GM23338 (cell line): ENCODE data around the gene HMCN2. TPM values are rescaled to one million over a fixed set of nuclear protein-coding genes. Genes with fewer than 3 reads are reported as not detected.

Experiments
- ATAC-seq: fragments of 200-7000 bp; cut with Tn5 transposase; 3 replicates; pipeline ENCODE4 v1.9.1; 2020
- DNase-seq: peaks from one replicate; pipeline ENCODE4 v3.0.0-alpha.2; 2015; ENCODE audit warnings: low spot score
- H2AFZ ChIP-seq: fragments of 200-600 bp; sonication (generic); 2 replicates; pipeline ENCODE4 v1.8.0; 2016; ENCODE audit warnings: antibody characterized with exemption, mild to moderate bottlenecking, moderate library complexity
- H3F3A ChIP-seq: fragments of 200-600 bp; sonication (generic); replicated peaks from 2 replicates; pipeline ENCODE4 v1.8.0; 2017; ENCODE audit warnings: antibody characterized with exemption, mixed run types, low read depth
- H3K27ac ChIP-seq: fragments of 200-600 bp; sonication (generic); 2 replicates; pipeline ENCODE4 v1.6.1; 2016; ENCODE audit warnings: low read depth
- H3K27me3 ChIP-seq: fragments of 200-600 bp; sonication (generic); 2 replicates; pipeline ENCODE4 v1.8.0; 2016; ENCODE audit warnings: mild to moderate bottlenecking, mixed run types, moderate library complexity; ENCODE audit not compliant: insufficient read depth
- H3K36me3 ChIP-seq: fragments of 200-600 bp; sonication (generic); 2 replicates; pipeline ENCODE4 v1.8.0; 2016; ENCODE audit warnings: mild to moderate bottlenecking; ENCODE audit not compliant: insufficient read depth
- H3K4me1 ChIP-seq: fragments of 200-600 bp; sonication (generic); 2 replicates; pipeline ENCODE4 v1.8.0; 2016; ENCODE audit warnings: mild to moderate bottlenecking, moderate library complexity; ENCODE audit not compliant: insufficient read depth
- H3K4me2 ChIP-seq: fragments of 200-600 bp; sonication (generic); 2 replicates; pipeline ENCODE4 v1.7.1; 2017; ENCODE audit warnings: mixed run types
- H3K4me3 ChIP-seq: fragments of 200-600 bp; sonication (generic); 2 replicates; pipeline ENCODE4 v1.6.1; 2016; ENCODE audit warnings: mixed run types
- H3K79me2 ChIP-seq: fragments of 200-600 bp; sonication (generic); replicated peaks from 2 replicates; pipeline ENCODE4 v1.8.0; 2017; ENCODE audit warnings: mild to moderate bottlenecking; ENCODE audit not compliant: insufficient read depth
- H3K9me2 ChIP-seq: fragments of 200-600 bp; sonication (generic); 2 replicates; pipeline ENCODE4 v1.8.0; 2017; ENCODE audit not compliant: insufficient read depth
- H4K20me1 ChIP-seq: fragments of 200-600 bp; sonication (generic); replicated peaks from 2 replicates; pipeline ENCODE4 v1.8.0; 2017; ENCODE audit warnings: mild to moderate bottlenecking; ENCODE audit not compliant: insufficient read depth
- H3K27ac Mint-ChIP-seq: 2 replicates; pipeline ENCODE4 v1.8.0; 2020; ENCODE audit warnings: inconsistent platforms, mild to moderate bottlenecking, moderate library complexity, mixed read lengths
- H3K27me3 Mint-ChIP-seq: 3 replicates; pipeline ENCODE4 v1.8.0; 2022; ENCODE audit warnings: low read depth, mild to moderate bottlenecking, moderate library complexity, mixed read lengths, inconsistent platforms; ENCODE audit not compliant: insufficient read depth, poor library complexity
- H3K36me3 Mint-ChIP-seq: 3 replicates; pipeline ENCODE4 v1.8.0; 2021; ENCODE audit warnings: low read depth, mild to moderate bottlenecking, inconsistent platforms, moderate library complexity, mixed read lengths
- H3K4me1 Mint-ChIP-seq: 3 replicates; pipeline ENCODE4 v1.8.0; 2020; ENCODE audit warnings: mild to moderate bottlenecking, inconsistent platforms, mixed read lengths
- H3K4me3 Mint-ChIP-seq: 3 replicates; pipeline ENCODE4 v1.8.0; 2021; ENCODE audit warnings: moderate library complexity, mild to moderate bottlenecking, inconsistent platforms, mixed read lengths
- H3K9me3 Mint-ChIP-seq: 3 replicates; pipeline ENCODE4 v1.8.0; 2020; ENCODE audit warnings: moderate library complexity, mild to moderate bottlenecking, inconsistent platforms, mixed read lengths
- CREB1 ChIP-seq: fragments of 250-450 bp; sonication (Bioruptor Pico); IDR thresholded peaks from 2 replicates; pipeline ENCODE4 v1.5.0; 2020; ENCODE audit warnings: low read depth, mild to moderate bottlenecking, moderate library complexity
- ETS1 ChIP-seq: IDR thresholded peaks from 2 replicates; pipeline ENCODE4 v1.6.1; 2016; ENCODE audit warnings: antibody characterized with exemption
- JUNB ChIP-seq: IDR thresholded peaks from one replicate; pipeline ENCODE4 v1.6.1; 2016; ENCODE audit warnings: antibody characterized with exemption; ENCODE audit not compliant: unreplicated experiment
- NANOG ChIP-seq: IDR thresholded peaks from 2 replicates; pipeline ENCODE4 v1.6.1; 2016; ENCODE audit warnings: antibody characterized with exemption, borderline replicate concordance
- POLR2AphosphoS5 ChIP-seq: IDR thresholded peaks from 2 replicates; pipeline ENCODE4 v1.6.1; 2016; ENCODE audit warnings: antibody characterized with exemption, low read depth
- STAT1 ChIP-seq: IDR thresholded peaks from one replicate; pipeline ENCODE4 v1.6.1; 2016; ENCODE audit warnings: antibody characterized with exemption; ENCODE audit not compliant: unreplicated experiment
- ZNF331 ChIP-seq: fragments of 250-450 bp; sonication (Bioruptor Pico); IDR thresholded peaks from 2 replicates; pipeline ENCODE4 v1.5.0; 2020; ENCODE audit warnings: low read depth, mild to moderate bottlenecking, moderate library complexity
- ZNF462 ChIP-seq: fragments of 250-450 bp; sonication (Bioruptor Pico); IDR thresholded peaks from 2 replicates; pipeline ENCODE4 v1.5.0; 2020; ENCODE audit warnings: mild to moderate bottlenecking, moderate library complexity
- polyA plus RNA-seq: library from polyadenylated mRNA; unstranded; fragments of >200 nt; fragmentation: Nextera tagmentation; extraction: Ambion mirVana; gene quantifications from 2 replicates; pipeline ENCODE4 v1.2.1, GENCODE V29; 2016
- total RNA-seq: library from RNA; depleted of rRNA; stranded (reverse); fragments of >200 nt; shearing (Covaris generic); gene quantifications from 2 replicates; pipeline ENCODE4 v1.2.3, GENCODE V29; 2014
- TF ChIP-seq, protein P1 (sequence below): IDR thresholded peaks from one replicate; pipeline ENCODE4 v1.6.1; 2018; ENCODE audit warnings: antibody characterized with exemption; ENCODE audit not compliant: unreplicated experiment

Gene HMCN2
- total and polyA plus RNA-seq, 2 experiments from 2014 or later = 1.3 to 4.7 TPM

GRCh38 chr9:130394814-130395470 is 129.4 kb downstream of the HMCN2 start:
- Histone ChIP-seq H3K79me2 (no peaks in the 10 kb centered on the region), H3K36me3 (no peaks in the 10 kb centered on the region), H3K27ac (no peak overlapping the region), H3K9me2 (no peaks in the 10 kb centered on the region), H3K4me1 (no peaks in the 10 kb centered on the region), H4K20me1 (no peaks in the 10 kb centered on the region), H3F3A (no peaks in the 10 kb centered on the region), H3K4me3 (no peak overlapping the region), H2AFZ (no peak overlapping the region), H3K4me2 (no peak overlapping the region), H3K27me3 (no peaks in the 10 kb centered on the region)
- TF ChIP-seq ETS1 (no peak), ZNF331 (CRISPR knock-in tag) (no peak), JUNB (no peak)
- DNase-seq (no peak), ATAC-seq (no peak)
- Mint-ChIP-seq H3K27ac (no peak overlapping the region), H3K9me3 (no peaks in the 10 kb centered on the region), H3K27me3 (peaks cover 10% of the 10 kb centered on the region), H3K4me3 (no peak overlapping the region), H3K36me3 (peaks cover 8% of the 10 kb centered on the region; the same call in 1 of the 3 replicates), H3K4me1 (peaks cover 10% of the 10 kb centered on the region)

GRCh38 chr9:130395810-130396435 is 130.4 kb downstream of the HMCN2 start:
- no peaks in the 10 kb centered on the region for H3K9me2 ChIP-seq
- Mint-ChIP-seq H3K36me3 (peaks cover 8% of the 10 kb centered on the region; the same call in 1 of the 3 replicates), H3K4me3 (no peak overlapping the region), H3K27me3 (peaks cover 7% of the 10 kb centered on the region), H3K9me3 (no peaks in the 10 kb centered on the region), H3K27ac (no peak overlapping the region), H3K4me1 (peaks cover 4% of the 10 kb centered on the region)
- no peaks in the 10 kb centered on the region for H3F3A ChIP-seq
- no peak overlapping the region for H3K4me2 ChIP-seq
- H2AFZ ChIP-seq = no peak overlapping the region
- DNase-seq (no peak), ATAC-seq (no peak)
- H3K4me3 ChIP-seq = no peak overlapping the region
- no peaks in the 10 kb centered on the region for H3K4me1 ChIP-seq
- no peaks in the 10 kb centered on the region for H4K20me1 ChIP-seq
- no peaks in the 10 kb centered on the region for H3K36me3 ChIP-seq
- H3K27me3 ChIP-seq = no peaks in the 10 kb centered on the region
- no peak overlapping the region for H3K27ac ChIP-seq
- no peaks in the 10 kb centered on the region for H3K79me2 ChIP-seq
- TF ChIP-seq JUNB = no peak
- TF ChIP-seq, protein P1, sequence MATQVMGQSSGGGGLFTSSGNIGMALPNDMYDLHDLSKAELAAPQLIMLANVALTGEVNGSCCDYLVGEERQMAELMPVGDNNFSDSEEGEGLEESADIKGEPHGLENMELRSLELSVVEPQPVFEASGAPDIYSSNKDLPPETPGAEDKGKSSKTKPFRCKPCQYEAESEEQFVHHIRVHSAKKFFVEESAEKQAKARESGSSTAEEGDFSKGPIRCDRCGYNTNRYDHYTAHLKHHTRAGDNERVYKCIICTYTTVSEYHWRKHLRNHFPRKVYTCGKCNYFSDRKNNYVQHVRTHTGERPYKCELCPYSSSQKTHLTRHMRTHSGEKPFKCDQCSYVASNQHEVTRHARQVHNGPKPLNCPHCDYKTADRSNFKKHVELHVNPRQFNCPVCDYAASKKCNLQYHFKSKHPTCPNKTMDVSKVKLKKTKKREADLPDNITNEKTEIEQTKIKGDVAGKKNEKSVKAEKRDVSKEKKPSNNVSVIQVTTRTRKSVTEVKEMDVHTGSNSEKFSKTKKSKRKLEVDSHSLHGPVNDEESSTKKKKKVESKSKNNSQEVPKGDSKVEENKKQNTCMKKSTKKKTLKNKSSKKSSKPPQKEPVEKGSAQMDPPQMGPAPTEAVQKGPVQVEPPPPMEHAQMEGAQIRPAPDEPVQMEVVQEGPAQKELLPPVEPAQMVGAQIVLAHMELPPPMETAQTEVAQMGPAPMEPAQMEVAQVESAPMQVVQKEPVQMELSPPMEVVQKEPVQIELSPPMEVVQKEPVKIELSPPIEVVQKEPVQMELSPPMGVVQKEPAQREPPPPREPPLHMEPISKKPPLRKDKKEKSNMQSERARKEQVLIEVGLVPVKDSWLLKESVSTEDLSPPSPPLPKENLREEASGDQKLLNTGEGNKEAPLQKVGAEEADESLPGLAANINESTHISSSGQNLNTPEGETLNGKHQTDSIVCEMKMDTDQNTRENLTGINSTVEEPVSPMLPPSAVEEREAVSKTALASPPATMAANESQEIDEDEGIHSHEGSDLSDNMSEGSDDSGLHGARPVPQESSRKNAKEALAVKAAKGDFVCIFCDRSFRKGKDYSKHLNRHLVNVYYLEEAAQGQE = no peak
- no peak for TF ChIP-seq ZNF462 (CRISPR knock-in tag)
- TF ChIP-seq ZNF331 (CRISPR knock-in tag) = no peak
- no peak for TF ChIP-seq CREB1 (CRISPR knock-in tag)
- no peak for TF ChIP-seq STAT1
- TF ChIP-seq POLR2AphosphoS5 = no peak
- no peak for TF ChIP-seq NANOG
